Activated naive CD8-positive, alpha-beta T cell treated with anti-CD3 and anti-CD28 coated beads, Interleukin-2, amount 50 U/mL, for 24 hours (primary cell): ENCODE measurements around the gene LOC128125822.
A peak's percentile ranks its signal among the peaks of the same experiment; 100 is the strongest.

Experiments used
- ATAC-seq: fragments of 150-1000 bp; cut with Tn5 transposase; one replicate; pipeline ENCODE4 v1.10.0; 2021
- DNase-seq: peaks from one replicate; pipeline ENCODE4 v3.0.0; 2021
- H3K27ac Mint-ChIP-seq: one replicate; pipeline ENCODE4 v1.8.0; 2021; ENCODE audit warnings: mild to moderate bottlenecking, mixed read lengths
- H3K27me3 Mint-ChIP-seq: one replicate; pipeline ENCODE4 v1.8.0; 2021; ENCODE audit warnings: mixed read lengths
- H3K36me3 Mint-ChIP-seq: one replicate; pipeline ENCODE4 v1.8.0; 2021; ENCODE audit warnings: low read depth, mixed read lengths
- H3K4me1 Mint-ChIP-seq: one replicate; pipeline ENCODE4 v1.8.0; 2021; ENCODE audit warnings: mixed read lengths
- H3K4me3 Mint-ChIP-seq: one replicate; pipeline ENCODE4 v1.8.0; 2021; ENCODE audit warnings: mild to moderate bottlenecking, moderate library complexity, mixed read lengths
- H3K9me3 Mint-ChIP-seq: one replicate; pipeline ENCODE4 v1.8.0; 2021; ENCODE audit warnings: mixed read lengths

Gene LOC128125822

DNA sequence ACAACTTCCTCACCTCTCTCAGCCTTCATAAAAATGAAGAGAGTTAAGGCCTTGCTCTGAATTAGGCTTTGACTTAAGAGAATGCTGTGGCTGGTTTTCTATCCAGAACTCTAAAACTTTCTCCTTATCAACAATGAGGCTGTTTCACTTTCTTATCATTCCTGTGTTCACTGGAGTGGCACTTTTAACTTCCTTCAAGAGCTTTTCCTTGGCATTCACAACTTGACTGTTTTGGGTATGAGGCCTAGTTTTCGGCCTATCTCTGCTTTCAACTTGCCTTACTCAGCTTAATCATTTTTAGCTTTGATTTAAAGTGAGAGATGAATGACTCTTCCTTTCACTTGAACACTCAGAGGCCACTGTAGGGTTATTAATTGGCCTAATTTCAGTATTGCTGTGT, 4.3 kb upstream of the LOC128125822 start:
- no peak for ATAC-seq
- no peak overlapping the region for H3K4me3 Mint-ChIP-seq

DNA sequence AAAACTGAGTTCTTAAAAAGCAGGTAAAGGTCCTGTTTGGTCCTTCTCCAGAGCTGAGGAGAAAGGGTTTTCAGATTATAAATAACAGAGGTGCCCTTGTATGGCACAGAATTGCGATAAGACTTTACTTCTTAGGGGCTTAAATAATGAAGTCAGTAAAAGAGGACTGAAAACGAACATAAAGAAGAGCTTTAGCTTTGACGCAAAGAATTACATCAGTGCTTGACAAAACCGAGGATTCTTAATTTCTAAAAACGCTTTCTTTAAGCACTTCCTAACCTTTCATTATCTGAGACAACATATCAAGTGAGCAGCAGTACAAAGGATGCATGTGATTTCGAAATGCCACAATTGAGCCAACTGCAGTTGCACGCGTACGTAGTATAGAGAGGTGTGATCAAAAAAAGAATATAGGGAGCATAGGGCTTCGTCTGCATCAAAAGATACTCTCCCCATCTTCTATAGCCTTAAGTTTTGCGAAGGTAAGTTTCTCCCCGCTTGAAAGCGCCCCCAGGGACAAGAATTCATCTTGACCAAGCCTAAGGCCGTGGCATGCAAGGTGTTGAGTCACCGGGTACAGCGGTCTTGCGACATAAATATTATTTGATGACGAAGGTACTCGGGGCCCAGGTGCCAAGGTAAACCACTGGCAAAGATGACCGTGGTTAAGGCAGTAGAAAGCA, 778 bp upstream of the LOC128125822 start:
- Mint-ChIP-seq H3K4me3 (peak overlapping the region; percentile 81), H3K9me3 (no peaks in the 10 kb centered on the region), H3K4me1 (peaks cover 32% of the 10 kb centered on the region), H3K27ac (peak overlapping the region; percentile 88), H3K36me3 (peaks cover 21% of the 10 kb centered on the region), H3K27me3 (no peaks in the 10 kb centered on the region)
- DNase-seq (peak; percentile 48), ATAC-seq (peak; percentile 1)

More for the DNA sequence above, 4.3 kb upstream of the LOC128125822 start:
- Mint-ChIP-seq H3K9me3 (no peaks in the 10 kb centered on the region), H3K27ac (no peak overlapping the region), H3K27me3 (peaks cover 2% of the 10 kb centered on the region), H3K4me1 (peaks cover 10% of the 10 kb centered on the region), H3K36me3 (no peaks in the 10 kb centered on the region)
- DNase-seq, result no peak

DNA sequence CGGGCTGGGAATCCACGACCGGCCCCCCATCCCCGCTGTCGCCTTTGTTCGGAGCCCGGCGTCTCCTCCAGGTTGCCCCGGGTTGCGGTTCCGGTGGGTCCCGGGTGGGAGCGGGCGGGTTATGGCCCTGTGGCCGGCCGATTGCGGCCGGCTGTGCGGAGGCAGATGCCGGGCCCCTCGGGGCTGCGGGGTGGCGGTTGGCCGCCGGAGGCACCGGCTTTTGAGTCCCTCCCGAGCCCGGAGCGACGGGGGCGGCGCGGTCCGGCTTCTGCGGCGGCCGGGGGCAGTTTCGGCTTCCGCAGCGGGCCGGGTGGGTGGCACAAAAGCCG, 431 bp downstream of the LOC128125822 start:
- H3K27ac Mint-ChIP-seq, result peak overlapping the region; percentile 88
- no peak for ATAC-seq
- H3K9me3 Mint-ChIP-seq, result no peaks in the 10 kb centered on the region
- H3K27me3 Mint-ChIP-seq, result no peaks in the 10 kb centered on the region
- H3K4me3 Mint-ChIP-seq, result peak overlapping the region; percentile 91
- no peak for DNase-seq
- peaks cover 32% of the 10 kb centered on the region for H3K36me3 Mint-ChIP-seq
- H3K4me1 Mint-ChIP-seq, result peaks cover 39% of the 10 kb centered on the region

DNA sequence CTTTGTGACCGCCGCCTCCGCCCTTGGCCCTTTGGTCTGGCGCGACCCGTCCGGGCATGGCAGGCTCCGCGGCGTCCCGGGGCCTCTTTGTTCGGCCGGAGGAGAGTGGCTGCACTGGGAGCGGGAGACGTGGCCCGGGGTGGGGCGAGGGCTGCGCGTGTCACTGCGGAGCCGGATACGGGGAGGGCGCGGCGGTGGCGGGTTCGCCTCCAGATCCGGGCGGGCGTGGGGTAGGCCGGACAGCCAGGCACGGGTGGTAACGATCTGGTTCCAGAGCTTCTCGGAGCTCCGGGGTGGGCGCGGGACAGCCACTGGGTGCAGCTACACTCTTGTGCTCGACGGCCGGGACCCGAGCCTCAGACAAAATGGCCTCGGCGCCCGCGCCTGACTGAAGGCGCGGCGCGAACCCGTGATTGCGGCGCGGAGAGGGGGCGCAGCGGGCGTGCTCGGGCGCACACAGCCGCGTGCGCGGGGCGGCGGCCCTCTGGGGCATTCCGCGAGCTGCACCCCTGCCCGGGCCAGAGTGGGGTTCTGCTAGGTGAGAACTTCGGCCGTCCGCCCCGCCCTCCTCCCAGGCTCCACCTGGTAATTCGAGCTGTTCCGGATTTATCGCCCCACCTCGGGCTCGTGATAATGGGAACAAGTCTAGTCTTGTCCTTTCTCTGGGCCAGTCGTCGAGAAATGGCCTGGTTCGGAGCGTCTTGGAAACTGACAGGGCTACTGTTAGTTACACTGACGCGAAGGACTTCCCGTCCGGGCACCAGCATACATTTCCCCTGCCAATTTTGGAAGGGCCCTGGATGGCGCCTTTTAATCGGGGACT, 1.0 kb downstream of the LOC128125822 start:
- H3K36me3 Mint-ChIP-seq, result peaks cover 32% of the 10 kb centered on the region
- peaks cover 39% of the 10 kb centered on the region for H3K4me1 Mint-ChIP-seq
- H3K27me3 Mint-ChIP-seq, result no peaks in the 10 kb centered on the region
- DNase-seq, result peak; percentile 65
- peak overlapping the region; percentile 91 for H3K4me3 Mint-ChIP-seq
- ATAC-seq, result peak; percentile 26
- H3K9me3 Mint-ChIP-seq, result no peaks in the 10 kb centered on the region
- H3K27ac Mint-ChIP-seq, result peak overlapping the region; percentile 86

DNA sequence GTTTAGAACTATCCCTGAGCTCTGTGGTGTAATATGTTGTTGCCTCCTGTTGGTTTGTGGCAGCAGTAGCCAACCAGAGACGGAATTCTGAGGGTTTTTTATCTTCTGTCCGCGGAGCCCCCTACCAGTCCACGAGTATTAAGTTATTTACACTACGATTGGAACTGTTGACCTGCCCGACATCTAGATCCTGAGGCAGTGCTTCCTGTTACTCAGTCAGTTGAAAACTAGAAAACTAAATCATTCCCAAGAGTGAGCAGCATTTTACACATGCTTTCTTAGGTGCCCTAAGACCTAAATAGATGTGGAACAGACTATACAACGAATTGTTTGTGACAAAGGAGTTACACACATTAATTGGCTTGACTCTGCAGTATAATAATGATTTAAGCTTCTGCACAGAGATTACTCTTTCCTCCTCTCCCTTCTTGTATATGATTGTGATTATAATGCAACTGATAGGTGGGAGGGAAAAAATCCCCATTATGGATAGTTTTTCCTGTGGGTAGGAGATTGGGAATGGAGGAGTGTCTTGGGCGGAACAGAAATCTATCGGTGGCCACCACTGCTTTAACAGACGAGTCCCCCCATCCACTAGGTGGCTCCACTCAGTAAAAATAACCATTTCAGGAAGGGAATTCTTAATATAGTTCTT, 1.7 kb downstream of the LOC128125822 start:
- Mint-ChIP-seq H3K4me3 (peak overlapping the region; percentile 91), H3K27me3 (no peaks in the 10 kb centered on the region), H3K9me3 (no peaks in the 10 kb centered on the region), H3K4me1 (peaks cover 39% of the 10 kb centered on the region), H3K27ac (peak overlapping the region; percentile 86), H3K36me3 (peaks cover 32% of the 10 kb centered on the region)
- DNase-seq (peak; percentile 39), ATAC-seq (no peak)

DNA sequence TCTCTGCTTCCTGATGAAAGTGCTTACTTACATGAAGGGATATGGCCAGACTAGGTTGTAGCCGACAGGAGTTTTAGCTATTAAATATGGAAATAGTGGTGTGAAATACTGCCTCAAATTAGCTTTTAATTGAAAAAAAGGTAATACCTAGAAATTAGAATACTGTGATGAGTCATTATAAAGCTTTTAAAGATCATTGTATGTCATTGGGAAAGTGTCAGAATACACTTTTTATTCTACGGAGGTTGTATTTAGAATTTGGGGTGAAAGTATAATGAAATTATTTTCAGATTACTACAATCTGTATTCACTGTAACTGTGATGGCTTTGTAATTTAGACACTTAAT, 2.2 kb downstream of the LOC128125822 start:
- Mint-ChIP-seq H3K4me3 (peak overlapping the region; percentile 91), H3K9me3 (no peaks in the 10 kb centered on the region), H3K27ac (peak overlapping the region; percentile 86), H3K4me1 (peaks cover 39% of the 10 kb centered on the region), H3K27me3 (no peaks in the 10 kb centered on the region), H3K36me3 (peaks cover 35% of the 10 kb centered on the region)
- DNase-seq, result no peak
- ATAC-seq, result no peak

DNA sequence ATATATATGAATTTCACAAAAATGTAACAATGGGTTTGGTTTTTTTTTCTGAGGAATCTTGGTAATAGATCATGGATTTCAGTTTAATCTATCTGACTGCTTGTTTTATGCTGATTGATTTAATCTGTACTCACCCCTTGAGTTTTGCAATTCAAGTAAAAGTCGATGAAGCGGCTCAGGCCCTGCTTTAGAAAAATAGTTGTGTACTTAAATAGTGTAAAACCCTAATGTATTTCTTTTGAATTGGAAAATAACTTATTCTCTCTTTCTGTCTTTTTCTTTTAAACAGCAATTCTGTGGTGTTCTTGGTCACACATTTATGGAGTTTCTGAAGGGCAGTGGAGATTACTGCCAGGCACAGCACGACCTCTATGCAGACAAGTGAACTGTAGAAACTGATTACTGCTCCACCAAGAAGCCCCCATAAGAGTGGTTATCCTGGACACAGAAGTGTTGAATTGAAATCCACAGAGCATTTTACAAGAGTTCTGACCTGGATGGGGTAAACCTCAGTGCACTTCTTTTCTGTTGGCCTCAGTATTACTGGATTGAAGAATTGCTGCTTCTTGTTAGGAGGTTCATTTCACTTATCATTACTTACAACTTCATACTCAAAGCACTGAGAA, 4.0 kb downstream of the LOC128125822 start:
- peaks cover 51% of the 10 kb centered on the region for H3K36me3 Mint-ChIP-seq
- ATAC-seq (no peak), DNase-seq (no peak)
- H3K27me3 Mint-ChIP-seq, result no peaks in the 10 kb centered on the region
- peaks cover 37% of the 10 kb centered on the region for H3K4me1 Mint-ChIP-seq
- H3K9me3 Mint-ChIP-seq, result no peaks in the 10 kb centered on the region
- no peak overlapping the region for H3K4me3 Mint-ChIP-seq
- no peak overlapping the region for H3K27ac Mint-ChIP-seq

DNA sequence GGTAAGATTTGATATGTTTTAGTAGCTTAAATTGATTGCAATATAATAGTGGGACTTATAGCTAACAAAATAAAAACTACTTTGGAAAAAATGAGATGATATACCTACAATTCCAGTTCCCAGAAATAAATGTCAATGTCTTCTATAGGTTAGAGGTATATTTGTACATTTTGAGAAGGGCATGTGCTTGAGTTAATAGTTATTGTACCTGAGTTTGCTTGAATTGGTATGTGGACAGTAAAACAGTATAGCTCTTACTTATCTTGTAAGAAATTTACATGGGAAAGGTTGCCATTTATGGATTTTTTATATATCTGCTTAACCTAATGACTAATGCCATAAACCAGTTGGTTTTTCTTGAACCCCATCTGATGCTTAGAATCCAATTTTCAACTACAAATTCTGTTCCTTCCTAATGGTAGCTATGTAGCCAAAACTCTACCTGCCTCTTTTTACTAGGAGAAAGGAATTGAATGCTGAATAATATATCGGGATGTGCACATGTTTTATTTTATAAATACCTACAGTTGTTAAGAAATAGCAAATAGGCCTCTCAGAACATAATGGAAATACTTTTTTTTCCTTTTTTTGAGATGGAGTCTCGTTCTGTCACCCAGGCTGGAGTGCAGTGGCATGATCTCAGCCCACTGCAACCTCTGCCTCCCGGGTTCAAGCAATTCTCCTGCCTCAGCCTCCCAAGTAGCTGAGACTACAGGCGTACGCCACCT, 4.9 kb downstream of the LOC128125822 start:
- Mint-ChIP-seq H3K27me3 (no peaks in the 10 kb centered on the region), H3K4me1 (peaks cover 29% of the 10 kb centered on the region), H3K27ac (no peak overlapping the region), H3K36me3 (peaks cover 56% of the 10 kb centered on the region), H3K4me3 (no peak overlapping the region), H3K9me3 (no peaks in the 10 kb centered on the region)
- no peak for ATAC-seq
- no peak for DNase-seq

DNA sequence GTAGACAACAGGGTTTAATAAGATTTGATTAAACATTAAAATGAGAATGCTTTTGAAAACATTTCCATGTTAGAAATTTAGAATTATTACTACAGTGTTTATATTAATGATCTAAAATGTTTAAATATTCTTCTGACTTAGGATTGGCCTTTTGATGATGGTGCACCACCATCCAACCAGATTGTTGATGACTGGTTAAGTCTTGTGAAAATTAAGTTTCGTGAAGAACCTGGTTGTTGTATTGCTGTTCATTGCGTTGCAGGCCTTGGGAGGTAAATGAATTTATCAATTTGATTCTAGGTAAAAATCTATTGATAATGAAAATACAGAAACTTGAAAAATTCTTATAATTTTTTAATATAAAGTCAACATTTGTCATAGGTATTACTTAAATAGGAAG, 6.5 kb downstream of the LOC128125822 start:
- Mint-ChIP-seq H3K9me3 (no peaks in the 10 kb centered on the region), H3K4me1 (peaks cover 29% of the 10 kb centered on the region), H3K4me3 (no peak overlapping the region), H3K36me3 (peaks cover 62% of the 10 kb centered on the region), H3K27me3 (no peaks in the 10 kb centered on the region), H3K27ac (no peak overlapping the region)
- ATAC-seq, result no peak
- DNase-seq, result no peak

DNA sequence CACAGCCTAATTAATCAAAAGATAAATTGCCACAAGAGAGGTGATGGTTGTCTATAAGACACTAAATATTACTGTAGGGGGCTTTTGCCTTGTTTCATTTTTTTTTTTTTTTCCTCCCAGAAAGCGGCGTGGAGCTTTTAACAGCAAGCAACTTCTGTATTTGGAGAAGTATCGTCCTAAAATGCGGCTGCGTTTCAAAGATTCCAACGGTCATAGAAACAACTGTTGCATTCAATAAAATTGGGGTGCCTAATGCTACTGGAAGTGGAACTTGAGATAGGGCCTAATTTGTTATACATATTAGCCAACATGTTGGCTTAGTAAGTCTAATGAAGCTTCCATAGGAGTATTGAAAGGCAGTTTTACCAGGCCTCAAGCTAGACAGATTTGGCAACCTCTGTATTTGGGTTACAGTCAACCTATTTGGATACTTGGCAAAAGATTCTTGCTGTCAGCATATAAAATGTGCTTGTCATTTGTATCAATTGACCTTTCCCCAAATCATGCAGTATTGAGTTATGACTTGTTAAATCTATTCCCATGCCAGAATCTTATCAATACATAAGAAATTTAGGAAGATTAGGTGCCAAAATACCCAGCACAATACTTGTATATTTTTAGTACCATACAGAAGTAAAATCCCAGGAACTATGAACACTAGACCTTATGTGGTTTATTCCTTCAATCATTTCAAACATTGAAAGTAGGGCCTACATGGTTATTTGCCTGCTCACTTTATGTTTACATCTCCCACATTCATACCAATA, 7.8 kb downstream of the LOC128125822 start:
- DNase-seq, result no peak
- H3K4me3 Mint-ChIP-seq, result no peak overlapping the region
- H3K9me3 Mint-ChIP-seq, result no peaks in the 10 kb centered on the region
- ATAC-seq, result no peak
- H3K36me3 Mint-ChIP-seq, result peaks cover 51% of the 10 kb centered on the region
- no peak overlapping the region for H3K27ac Mint-ChIP-seq
- no peaks in the 10 kb centered on the region for H3K27me3 Mint-ChIP-seq
- H3K4me1 Mint-ChIP-seq, result peaks cover 18% of the 10 kb centered on the region

DNA sequence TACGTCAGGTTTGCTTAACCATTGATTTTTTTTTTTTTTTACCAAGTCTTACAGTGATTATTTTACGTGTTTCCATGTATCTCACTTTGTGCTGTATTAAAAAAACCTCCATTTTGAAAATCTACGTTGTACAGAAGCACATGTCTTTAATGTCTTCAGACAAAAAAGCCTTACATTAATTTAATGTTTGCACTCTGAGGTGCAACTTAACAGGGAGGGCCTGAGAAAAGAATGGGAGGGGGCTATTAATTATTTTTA, 8.4 kb downstream of the LOC128125822 start:
- H3K27me3 Mint-ChIP-seq, result no peaks in the 10 kb centered on the region
- H3K36me3 Mint-ChIP-seq, result peaks cover 48% of the 10 kb centered on the region
- H3K9me3 Mint-ChIP-seq, result no peaks in the 10 kb centered on the region
- DNase-seq (no peak), ATAC-seq (no peak)
- H3K4me1 Mint-ChIP-seq, result peaks cover 13% of the 10 kb centered on the region
- H3K4me3 Mint-ChIP-seq, result no peak overlapping the region
- no peak overlapping the region for H3K27ac Mint-ChIP-seq

DNA sequence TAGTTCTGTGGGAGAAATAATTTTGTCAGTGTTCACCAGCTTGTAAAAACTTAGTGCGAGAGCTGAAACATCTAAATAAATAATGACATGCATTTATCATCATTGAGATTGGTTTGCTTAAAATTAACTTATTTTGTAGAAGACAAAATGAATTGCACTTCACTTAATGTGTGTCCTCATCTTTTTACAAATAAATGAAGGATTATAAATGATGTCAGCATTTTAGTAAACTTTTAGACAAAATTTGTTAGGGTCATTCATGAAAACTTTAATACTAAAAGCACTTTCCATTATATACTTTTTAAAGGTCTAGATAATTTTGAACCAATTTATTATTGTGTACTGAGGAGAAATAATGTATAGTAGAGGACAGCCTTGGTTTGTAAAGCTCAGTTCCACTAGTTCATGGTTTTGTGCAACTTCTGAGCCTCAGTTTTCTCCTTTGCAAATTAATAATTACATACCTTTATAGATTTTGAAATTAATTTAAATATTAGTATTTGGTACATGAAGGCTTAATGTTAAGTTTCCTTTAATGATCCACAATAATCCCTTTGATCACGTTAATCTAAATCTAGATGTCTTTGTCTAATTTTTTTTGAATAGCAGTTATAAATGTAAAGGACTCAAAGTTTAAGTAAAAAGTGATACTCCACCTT, 9.2 kb downstream of the LOC128125822 start:
- H3K36me3 Mint-ChIP-seq, result peaks cover 43% of the 10 kb centered on the region
- ATAC-seq, result no peak
- no peak for DNase-seq
- H3K27me3 Mint-ChIP-seq, result no peaks in the 10 kb centered on the region
- H3K4me3 Mint-ChIP-seq, result no peak overlapping the region
- no peaks in the 10 kb centered on the region for H3K9me3 Mint-ChIP-seq
- H3K4me1 Mint-ChIP-seq, result peaks cover 8% of the 10 kb centered on the region
- no peak overlapping the region for H3K27ac Mint-ChIP-seq

DNA sequence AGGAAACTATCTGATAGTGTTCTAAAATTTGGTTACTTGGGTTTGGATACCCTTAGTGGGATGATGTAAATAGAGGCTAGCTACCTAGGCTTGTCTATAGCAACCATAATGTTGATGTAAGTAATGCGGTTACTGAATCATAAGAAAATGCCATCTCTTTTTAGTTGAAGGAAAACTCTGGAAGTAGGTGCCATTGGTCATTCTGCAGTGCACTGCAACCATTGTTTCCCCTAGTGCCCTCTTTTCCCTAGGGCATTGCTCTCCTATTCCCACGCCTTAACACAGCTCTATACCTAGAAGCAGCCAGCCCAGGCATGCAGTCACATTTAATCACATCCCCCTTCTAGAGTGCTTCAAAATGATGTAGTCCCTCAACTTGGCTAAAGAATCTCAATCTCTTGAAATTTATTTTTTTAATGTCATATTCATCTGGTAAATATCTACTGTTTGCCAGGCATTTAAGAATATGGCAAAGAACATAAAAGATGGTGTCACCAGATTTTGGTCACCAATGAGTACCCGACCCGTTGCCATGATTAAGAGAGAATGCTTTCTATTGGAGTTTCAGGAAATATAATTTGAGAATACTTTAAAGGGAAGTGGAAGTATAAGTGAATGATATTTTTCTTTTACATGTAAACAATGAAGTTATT, 10.4 kb downstream of the LOC128125822 start:
- Mint-ChIP-seq H3K4me3 (no peak overlapping the region), H3K27ac (no peak overlapping the region), H3K36me3 (peaks cover 32% of the 10 kb centered on the region), H3K9me3 (no peaks in the 10 kb centered on the region), H3K4me1 (no peaks in the 10 kb centered on the region), H3K27me3 (peaks cover 5% of the 10 kb centered on the region)
- DNase-seq (no peak), ATAC-seq (no peak)
